Activated CD4-positive, CD25-positive, alpha-beta regulatory T cell treated with anti-CD3 and anti-CD28 coated beads, Interleukin-2, amount 50 U/mL, for 24 hours (primary cell): ENCODE results near the gene FBXO45.
A peak's percentile ranks its signal among the peaks of the same experiment; 100 is the strongest.
"Not testable (repeated sequence)": the region's sequence is repeated elsewhere in the genome, so short reads cannot be mapped to it uniquely, and the experiment has no call there.

Source experiments
- ATAC-seq, 2 donors: fragments of 150-1000 bp; cut with Tn5 transposase; one replicate each; pipeline ENCODE4 v1.10.0; 2021; ENCODE audit warnings: mild to moderate bottlenecking in 1 of 2, moderate library complexity in 1 of 2

FBXO45 gene

DNA sequence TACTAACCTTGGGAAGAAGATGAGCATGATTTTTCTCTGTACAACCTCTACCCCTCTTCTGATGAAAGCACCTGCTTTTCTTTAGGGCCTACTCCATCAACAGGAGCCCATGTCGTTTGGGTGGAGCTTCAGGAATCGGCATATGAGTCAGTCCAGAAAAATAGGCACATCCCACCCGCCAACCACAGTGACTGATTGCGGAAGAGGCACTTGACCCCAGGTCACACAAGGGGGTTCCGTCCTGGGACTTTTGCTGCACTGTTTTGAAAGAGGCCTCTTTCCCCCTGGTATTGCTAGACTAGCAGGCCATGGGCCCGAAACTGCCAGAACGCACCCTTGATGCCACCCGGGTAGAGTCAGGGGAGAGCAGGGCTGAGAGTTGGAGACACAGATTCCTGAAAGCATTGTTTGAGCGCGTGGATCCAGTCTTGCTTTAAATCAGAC, 51.7 kb downstream of the FBXO45 start:
- ATAC-seq: peak in 1 of 2 donors; percentile 13

DNA sequence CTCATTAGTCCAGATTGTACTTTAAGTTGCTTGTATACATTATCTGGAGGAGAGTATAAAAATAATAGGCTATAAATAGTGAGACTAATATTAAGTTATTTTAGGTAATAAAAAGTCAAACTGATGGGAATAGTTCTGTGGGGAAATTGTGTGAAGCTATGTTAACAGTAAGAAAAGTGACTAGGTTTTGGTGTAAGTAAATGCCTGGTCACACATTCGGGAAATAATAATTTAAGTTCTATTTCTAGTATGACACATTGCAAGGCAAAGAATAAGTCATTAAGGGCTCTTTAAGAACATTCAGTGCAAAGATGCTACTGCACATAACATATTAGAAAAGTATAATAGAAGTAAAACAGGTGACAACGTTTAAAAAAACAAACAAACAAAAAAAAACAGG, 52.2 kb downstream of the FBXO45 start:
- no peak for ATAC-seq

DNA sequence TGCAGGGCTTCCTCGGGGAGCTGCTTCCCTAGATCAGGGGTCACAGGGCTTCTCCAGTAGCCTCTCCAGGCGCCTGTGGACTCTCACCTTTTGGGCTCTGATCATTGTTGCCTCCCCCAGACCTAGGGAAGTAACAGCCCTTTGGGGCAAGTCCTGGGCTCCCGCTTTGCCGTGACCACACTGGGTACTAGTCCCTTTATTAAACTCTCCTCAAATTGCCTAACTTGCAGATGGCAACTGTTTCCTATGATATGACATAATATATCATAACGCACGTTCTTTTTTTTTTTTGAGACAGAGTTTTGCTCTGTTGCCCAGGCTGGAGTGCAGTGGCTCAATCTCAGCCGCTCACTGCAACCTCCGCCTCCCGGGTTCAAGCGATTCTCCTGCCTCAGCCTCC, 53.2 kb downstream of the FBXO45 start:
- no peak for ATAC-seq

DNA sequence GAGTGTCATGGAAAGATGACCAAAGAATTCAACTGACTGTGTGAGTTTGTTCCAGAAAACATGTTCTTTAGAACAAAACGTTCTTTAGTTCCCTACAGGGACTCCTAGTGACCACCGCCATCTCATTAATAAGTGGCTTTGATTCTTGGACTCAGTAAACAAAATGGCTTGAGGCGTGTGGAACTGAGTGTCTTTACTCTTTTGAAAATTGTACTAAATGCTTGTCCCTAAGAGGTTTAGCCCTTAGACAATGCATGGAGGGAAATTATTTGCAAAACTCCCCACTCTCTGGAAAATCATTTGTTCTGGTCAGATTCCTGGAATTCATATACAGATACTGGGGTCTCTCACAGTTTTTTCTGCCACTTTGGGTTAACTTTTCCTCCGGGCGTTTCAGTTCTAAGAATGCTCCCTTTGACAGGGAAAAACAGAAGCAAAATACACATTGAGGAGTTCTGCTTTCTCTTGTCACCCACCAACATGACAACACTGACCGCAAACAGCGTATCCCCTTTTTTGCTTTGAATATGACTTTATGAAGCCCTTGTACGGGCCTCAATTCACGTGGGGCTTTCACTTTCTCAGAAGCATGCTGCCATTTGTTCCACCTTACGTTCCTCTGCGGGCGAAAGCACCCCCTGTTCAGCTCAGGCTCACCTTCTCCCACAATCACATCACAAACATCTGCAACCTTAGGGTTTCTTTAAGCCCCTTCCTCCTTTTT, 55.8 kb downstream of the FBXO45 start:
- ATAC-seq: peak in 1 of 2 donors; percentile 77

DNA sequence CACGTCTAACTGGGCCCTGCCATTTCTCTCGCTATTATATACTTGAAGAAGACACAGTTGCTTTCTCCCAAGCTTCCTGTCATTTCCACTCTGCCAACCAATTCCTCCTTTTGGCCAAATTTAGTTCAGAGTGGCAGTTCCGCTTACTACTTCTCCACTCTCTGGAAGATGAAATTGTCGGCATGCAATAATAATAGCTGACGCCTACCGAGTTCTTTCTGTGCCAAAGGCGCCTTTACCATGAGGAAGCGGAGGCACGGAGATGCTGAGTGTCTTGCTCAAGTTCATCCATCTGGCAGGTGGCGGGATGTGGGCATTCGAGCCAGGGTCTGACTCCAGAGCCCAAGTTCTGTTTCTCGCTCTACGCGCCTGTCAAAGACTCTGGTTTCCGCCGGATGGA, 56.4 kb downstream of the FBXO45 start:
- ATAC-seq: no peak

DNA sequence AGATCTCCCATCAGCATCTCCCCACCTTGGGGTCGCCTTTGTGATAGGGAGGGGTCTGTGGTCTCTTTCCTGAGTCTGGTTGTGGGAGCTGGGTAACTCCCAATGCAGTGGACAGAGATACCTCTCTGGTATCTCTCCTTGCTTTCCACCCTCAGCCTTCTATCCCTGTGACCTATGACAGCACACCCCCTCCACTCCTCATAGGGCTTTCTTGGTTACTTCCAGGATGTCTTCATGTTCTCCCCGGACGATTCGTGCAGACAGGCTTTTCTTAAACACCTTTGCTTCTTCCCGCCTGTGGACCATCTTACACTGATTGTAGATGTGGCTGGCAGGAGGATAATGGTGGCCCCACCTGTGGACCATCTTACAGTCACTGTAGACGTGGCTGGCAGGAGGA, 56.9 kb downstream of the FBXO45 start:
- no peak for ATAC-seq

DNA sequence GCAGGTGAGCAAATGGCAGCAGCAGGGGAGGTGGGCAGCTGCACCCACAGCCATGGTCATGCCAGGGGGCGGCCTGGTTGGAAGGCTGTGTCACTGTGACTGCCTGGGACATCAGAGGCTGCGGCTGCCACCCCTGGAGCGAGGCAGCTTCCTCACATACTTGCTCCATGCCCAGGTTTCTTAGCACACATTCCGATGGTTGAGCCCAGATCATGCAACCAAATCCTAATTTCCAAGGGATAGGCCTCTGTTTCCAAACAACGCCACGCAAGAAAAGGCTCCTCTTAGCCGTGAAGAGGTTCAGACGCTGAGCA, 59.4 kb downstream of the FBXO45 start:
- ATAC-seq: no peak

DNA sequence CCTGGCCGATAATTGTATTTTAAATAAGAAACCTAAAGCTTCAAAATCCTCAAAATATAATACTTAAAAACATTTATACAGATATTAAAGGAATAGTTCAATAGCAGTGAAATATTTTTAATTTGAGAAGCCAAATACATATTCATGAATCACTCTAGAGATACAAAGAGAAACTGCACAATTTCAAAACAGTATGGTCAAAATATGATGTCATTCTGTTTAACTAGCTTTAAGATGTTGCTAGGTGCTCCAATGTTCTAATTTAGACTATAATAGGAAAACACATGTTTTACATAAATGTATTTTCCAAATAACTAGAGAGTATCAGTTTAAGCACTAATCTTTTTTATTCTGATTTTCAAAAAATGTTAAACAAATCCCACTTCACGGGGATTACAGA, 60.8 kb downstream of the FBXO45 start:
- ATAC-seq: no peak

DNA sequence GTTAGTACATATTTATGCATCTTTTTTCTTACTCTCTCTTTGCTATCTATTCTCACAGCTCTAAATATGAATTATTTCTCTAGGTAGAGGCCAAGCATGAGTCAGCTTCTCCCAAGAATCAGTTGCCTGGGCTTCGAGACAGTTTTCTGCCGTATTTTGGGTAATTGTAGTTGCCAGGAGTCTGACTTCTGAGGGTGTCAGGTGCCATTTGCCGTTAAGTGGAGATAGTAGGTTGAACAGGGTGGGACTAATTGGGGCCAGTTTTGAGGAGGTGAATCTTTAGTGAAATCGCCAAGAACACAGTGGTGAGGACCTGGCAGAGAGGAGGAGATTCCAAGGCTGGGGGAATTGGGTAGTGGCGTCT, 63.2 kb downstream of the FBXO45 start:
- no peak for ATAC-seq

DNA sequence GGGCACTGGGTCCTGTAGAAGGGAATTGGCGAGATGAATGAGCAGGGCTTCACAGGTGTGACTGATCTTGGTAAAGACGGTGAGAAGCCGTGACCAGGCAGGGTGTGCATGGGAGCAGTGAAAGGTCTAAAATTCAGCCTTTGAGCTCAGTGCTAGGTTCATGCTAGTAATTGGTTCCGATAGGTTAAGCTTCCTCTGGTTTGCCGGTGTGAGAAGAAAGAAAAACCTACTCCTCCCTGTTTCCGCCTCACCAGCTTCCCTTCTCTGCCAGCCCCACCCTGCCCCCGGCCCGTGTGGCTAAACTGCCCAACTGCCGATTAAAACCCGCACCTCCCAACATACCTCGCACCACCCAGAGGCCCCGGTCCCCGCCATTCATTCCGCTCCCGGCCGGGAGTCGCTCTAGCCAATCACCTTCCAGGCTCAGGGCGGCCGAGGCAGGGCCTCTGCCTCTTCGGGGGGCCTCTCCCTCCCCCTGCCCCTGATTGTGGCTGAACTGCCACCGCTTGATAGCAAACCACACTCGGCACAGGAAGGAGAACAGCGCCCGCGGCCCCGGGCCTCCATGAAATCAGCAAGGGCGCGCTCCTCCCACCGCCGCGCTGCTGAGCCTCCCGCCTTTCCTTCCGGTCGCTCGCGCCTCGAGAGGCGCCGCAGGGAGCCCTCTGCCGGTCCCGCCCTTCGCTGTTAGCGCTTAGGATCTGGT, 63.7 kb downstream of the FBXO45 start:
- peak; percentile 80 to 85 for ATAC-seq

DNA sequence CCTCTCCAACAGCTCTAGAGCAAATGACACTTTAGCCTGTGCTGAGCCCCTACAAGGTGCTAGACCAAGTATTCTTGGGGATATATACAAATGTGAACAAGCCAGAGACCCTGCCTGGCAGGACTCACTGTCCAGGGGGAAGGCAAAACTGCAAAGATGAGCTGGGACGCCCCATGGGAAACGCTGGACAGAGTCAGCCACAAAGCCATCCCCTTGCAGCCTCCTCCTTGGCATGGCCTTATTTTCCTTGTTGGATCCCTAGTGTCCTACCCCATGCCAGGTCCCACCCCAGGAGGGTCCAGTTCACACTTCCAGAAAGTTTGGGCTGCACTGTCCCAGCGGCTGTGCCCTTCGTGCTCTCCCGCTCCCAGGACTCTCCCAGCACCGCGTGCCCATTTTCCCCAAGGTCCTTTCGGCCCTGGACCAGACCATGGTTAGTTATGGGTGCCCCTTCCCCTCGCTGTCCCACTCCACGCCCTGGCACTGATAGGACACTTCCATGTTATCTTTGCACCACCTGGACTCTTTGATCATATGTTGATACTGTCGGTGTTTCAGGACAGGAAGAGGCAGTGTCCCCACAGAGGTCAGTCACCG, 65.2 kb downstream of the FBXO45 start:
- no peak for ATAC-seq

DNA sequence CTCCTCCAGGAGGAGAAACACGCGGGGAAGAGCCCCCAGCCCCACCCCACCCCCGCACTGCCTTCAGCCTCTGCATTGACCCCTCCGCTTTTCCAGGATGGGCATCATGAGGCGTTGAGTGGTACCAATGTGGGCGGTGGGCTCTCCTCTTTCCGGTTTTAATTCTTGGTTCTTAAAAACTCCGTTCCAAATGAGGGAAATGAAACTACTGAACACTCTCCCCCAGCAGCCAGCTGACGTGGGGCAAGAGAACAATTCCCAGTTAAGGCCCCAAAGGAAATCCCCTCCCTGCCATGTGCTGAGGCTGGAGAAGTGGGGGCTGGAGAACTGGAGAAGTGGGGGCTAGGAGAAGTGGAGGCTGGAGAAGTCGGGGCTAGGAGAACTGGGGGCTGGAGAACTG, 65.8 kb downstream of the FBXO45 start:
- ATAC-seq: no peak

DNA sequence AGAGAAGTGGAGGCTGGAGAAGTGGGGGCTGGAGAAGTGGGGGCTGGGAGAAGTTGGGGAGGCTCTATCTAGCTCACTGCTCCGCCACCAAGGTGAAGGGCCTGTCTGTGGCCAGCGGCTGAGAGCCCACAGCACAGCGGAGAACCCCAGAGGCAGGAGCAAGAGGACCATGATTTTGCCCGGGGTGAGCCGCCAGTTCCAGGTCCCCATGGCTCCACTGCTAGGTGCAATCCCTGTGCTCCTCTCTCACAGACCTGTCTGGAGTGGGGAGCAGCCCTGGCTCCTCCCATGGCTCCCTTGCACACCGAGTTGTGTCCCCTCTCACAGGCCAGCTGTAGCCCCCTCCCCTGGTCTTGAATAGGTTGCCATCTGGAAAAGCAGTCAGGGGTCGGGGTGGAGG, 66.4 kb downstream of the FBXO45 start:
- ATAC-seq: no peak

DNA sequence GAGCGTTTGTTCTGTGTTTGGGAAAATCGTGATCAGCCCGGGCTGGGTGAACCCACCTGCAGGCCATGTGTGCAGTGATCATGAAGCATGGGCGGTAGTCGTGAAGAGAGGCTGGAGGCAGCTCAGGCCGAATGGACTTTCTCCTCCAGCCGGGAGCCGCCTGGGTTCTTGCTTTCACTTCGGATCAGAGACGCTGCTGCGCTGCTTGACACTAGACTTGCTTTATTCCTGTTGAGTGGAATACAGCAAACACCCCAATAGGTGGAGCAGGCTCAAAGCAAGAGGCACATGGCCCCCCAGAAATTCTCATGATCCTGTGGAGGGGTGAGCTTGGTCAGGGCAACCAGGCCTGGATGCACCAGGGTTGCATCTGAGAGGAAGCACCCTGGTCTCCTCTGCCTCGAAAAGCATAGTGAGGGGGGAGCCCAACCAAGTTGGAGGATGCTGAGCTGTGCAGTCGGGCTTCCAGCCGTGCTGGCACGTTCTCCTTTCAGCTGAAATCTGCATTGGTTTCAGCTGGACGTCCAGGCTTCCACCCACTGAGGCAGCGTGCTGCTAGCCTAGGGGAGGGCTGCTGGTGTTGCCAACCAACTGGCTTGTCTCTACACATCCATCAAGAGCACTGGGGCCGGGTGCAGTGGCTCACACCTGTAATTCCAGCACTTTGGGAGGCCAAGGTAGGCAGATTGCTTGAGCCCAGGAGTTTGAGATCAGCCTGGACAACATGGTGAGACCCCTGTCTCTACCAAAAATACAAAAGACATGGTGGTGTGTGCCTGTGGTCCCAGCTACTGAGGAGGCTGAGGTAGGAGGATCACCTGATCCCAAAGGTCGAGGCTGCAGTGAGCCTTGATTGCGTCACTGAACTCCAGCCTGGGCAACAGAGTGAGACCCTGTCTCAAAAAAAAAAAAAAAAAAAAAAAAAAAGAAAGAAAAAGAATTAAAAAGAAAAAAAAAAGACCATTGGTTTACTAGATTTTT, 68.2 kb downstream of the FBXO45 start:
- no peak for ATAC-seq

DNA sequence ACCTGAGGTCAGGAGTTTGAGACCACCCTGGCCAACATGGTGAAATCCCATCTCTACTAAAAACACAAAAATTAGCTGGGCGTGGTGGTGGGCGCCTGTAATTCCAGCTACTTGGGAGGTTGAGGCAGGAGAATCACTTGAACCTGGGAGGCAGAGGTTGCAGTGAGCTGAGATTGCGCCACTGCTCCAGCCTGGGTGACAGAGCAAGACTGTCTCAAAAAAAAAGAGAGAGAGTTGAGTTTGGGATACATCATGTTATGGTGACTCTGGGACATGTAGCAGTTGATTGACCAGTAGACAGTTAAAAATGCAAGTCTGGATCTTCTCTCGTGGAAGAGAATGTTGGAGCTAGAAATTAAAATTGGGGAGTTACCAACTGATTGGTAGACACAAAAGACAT, 69.5 kb downstream of the FBXO45 start:
- not testable (repeated sequence) for ATAC-seq
